WERI-Rb-1 (cell line): ENCODE measurements around the gene BYSL.
"Not testable (repeated sequence)": the region's sequence is repeated elsewhere in the genome, so short reads cannot be mapped to it uniquely, and the experiment has no call there.

Experiments used
- DNase-seq: peaks from one replicate; pipeline ENCODE4 v3.0.0-alpha.2; 2020
- H3K27ac ChIP-seq: fragments of 250-450 bp; sonication (Bioruptor Pico); 2 replicates; pipeline ENCODE4 v1.5.1; 2020; ENCODE audit warnings: mild to moderate bottlenecking, moderate library complexity
- H3K27me3 ChIP-seq: fragments of 250-450 bp; sonication (Bioruptor Pico); 2 replicates; pipeline ENCODE4 v1.5.1; 2021; ENCODE audit warnings: mild to moderate bottlenecking, low read depth, moderate library complexity; ENCODE audit not compliant: insufficient read depth, severe bottlenecking
- H3K36me3 ChIP-seq: fragments of 250-450 bp; sonication (Bioruptor Pico); 2 replicates; pipeline ENCODE4 v1.5.1; 2020; ENCODE audit warnings: mild to moderate bottlenecking, moderate library complexity
- H3K4me3 ChIP-seq: 2 replicates; pipeline ENCODE4 v1.5.1; 2011; ENCODE audit warnings: low read depth, mild to moderate bottlenecking, control low read depth, low read length
- H3K9me3 ChIP-seq: fragments of 250-450 bp; sonication (Bioruptor Pico); 2 replicates; pipeline ENCODE4 v1.5.1; 2021; ENCODE audit warnings: mild to moderate bottlenecking, moderate library complexity; ENCODE audit not compliant: severe bottlenecking
- TF ChIP-seq, protein P1 (sequence below): IDR thresholded peaks from 2 replicates; pipeline ENCODE4 v1.5.1; 2011; ENCODE audit warnings: low read depth, mild to moderate bottlenecking, control low read depth, inconsistent platforms, low read length

The BYSL gene

GRCh38 chr6:41941280-41942066 lies 20.2 kb downstream of the BYSL start, which contains the start of gene CCND3:
Gene CCND3 (minus strand): TSS chr6:41941808. CDS start chr6:41941649, 159 bp downstream.
- H3K36me3 ChIP-seq, result peaks cover 30% of the 10 kb centered on the region
- peak; percentile 98 for DNase-seq
- TF ChIP-seq, protein P1, sequence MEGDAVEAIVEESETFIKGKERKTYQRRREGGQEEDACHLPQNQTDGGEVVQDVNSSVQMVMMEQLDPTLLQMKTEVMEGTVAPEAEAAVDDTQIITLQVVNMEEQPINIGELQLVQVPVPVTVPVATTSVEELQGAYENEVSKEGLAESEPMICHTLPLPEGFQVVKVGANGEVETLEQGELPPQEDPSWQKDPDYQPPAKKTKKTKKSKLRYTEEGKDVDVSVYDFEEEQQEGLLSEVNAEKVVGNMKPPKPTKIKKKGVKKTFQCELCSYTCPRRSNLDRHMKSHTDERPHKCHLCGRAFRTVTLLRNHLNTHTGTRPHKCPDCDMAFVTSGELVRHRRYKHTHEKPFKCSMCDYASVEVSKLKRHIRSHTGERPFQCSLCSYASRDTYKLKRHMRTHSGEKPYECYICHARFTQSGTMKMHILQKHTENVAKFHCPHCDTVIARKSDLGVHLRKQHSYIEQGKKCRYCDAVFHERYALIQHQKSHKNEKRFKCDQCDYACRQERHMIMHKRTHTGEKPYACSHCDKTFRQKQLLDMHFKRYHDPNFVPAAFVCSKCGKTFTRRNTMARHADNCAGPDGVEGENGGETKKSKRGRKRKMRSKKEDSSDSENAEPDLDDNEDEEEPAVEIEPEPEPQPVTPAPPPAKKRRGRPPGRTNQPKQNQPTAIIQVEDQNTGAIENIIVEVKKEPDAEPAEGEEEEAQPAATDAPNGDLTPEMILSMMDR, result peak; percentile 28
- H3K9me3 ChIP-seq, result no peaks in the 10 kb centered on the region
- H3K27me3 ChIP-seq, result no peaks in the 10 kb centered on the region
- peak within 1 kb of the TSS; percentile 94 for H3K4me3 ChIP-seq
- H3K27ac ChIP-seq, result peak within 1 kb of the TSS; percentile 63

- H3K4me3 ChIP-seq, result peak overlapping the region; percentile 94
- no peaks in the 10 kb centered on the region for H3K9me3 ChIP-seq
- no peaks in the 10 kb centered on the region for H3K27me3 ChIP-seq
- peak overlapping the region; percentile 47 for H3K27ac ChIP-seq
- TF ChIP-seq, protein P1, result no peak
- H3K36me3 ChIP-seq, result peaks cover 22% of the 10 kb centered on the region
- DNase-seq, result no peak
These were observed 21.0 kb downstream of the BYSL start for GRCh38 chr6:41942067-41942851.

DNA sequence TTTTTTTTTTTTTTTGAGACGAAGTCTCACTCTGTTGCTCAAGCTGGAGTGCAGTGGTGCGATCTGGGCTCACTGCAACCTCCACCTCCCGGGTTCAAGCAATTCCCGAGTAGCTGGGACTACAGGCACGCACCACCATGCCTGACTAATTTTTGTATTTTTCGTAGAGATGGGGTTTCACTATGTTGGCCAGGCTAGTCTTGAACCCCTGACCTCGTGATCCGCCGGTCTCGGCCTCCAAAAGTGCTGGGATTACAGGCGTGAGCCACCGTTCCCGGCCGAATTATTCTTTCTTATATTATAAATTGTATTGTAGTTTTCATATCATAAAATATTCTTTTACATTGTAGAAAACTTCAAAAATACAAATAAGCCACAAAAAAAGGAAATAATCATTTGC lies 21.6 kb downstream of the BYSL start:
- H3K27ac ChIP-seq, DNase-seq, H3K4me3 ChIP-seq, H3K27me3 ChIP-seq, H3K9me3 ChIP-seq: not testable (repeated sequence)
- H3K36me3 ChIP-seq, result peaks cover 19% of the 10 kb centered on the region

DNA sequence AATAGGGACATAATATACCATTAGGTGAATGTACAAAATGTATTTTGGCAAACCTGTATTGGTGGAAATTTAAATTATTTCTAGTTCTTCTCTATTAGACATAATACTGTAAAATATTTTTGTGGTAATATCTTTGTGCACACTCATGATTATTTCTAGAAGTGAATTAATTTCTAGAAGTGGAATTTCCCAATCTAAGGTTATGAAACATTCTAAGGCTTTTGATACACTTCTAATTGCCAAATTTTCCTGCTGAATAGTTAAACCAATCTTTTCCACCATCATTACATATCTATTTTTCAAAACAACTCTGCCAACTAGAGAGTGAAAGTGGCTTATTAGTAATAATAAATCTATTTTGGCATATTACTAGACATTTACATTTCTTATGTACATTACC lies 22.2 kb downstream of the BYSL start:
- no peaks in the 10 kb centered on the region for H3K9me3 ChIP-seq
- DNase-seq, result no peak
- H3K4me3 ChIP-seq, result no peak overlapping the region
- H3K27me3 ChIP-seq, result no peaks in the 10 kb centered on the region
- peaks cover 13% of the 10 kb centered on the region for H3K36me3 ChIP-seq
- no peak overlapping the region for H3K27ac ChIP-seq
- TF ChIP-seq, protein P1, result no peak

DNA sequence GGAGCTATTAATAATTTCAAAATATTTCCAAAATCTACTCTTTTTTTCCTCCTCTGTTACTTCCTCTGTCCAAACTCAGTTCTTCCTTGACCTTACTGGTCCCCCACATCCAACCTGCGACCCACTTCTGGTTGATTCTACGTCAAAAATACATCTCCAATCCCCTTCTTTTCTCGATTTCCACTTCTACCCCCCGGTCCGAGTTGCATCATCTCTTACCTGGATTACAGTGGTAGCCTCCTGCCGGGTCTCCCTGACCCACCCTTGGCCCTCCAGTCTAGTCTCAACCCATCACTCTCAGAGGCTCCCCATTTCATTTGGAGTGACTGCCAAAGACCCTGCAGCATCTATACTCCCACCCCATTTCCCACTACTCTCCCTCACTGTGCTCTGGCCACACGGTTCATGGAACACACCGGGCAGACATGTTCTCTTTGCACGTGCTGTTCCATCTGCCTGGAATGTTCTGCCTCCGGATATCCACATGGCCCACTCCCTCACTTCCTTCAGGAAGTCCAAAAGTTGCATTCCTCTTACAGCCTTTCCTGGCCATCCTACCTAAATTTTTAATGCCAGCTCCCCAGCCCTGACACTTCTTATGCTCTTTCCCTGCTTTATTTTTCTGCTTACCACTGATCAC lies 26.4 kb downstream of the BYSL start:
- Histone ChIP-seq H3K9me3 (no peaks in the 10 kb centered on the region), H3K27me3 (no peaks in the 10 kb centered on the region), H3K4me3 (no peak overlapping the region), H3K36me3 (no peaks in the 10 kb centered on the region), H3K27ac (no peak overlapping the region)
- no peak for DNase-seq
- TF ChIP-seq, protein P1, result no peak

DNA sequence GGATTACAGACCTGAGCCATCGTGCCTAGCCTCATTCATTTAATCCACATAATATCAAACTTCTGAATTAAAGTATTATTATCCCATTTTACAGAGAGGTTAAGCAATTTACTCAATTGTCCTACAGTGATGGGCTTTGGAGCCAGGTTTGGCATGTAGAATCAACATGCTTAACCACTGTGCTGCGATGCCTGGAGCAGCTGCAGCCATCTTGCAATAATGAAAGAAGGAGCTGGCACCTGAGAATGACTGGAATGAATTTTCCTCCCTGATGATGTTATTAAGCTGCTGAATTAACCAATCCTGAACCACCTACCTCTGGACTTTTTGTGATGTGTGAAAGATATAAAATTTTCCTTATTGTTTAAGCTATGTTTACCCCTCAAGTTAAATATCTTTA lies 33.4 kb downstream of the BYSL start:
- no peak for DNase-seq
- Histone ChIP-seq H3K9me3 (no peaks in the 10 kb centered on the region), H3K36me3 (no peaks in the 10 kb centered on the region), H3K4me3 (no peak overlapping the region), H3K27me3 (no peaks in the 10 kb centered on the region), H3K27ac (no peak overlapping the region)
- TF ChIP-seq, protein P1, result no peak
